ENCODE measurements around the gene REC8.

DNA sequence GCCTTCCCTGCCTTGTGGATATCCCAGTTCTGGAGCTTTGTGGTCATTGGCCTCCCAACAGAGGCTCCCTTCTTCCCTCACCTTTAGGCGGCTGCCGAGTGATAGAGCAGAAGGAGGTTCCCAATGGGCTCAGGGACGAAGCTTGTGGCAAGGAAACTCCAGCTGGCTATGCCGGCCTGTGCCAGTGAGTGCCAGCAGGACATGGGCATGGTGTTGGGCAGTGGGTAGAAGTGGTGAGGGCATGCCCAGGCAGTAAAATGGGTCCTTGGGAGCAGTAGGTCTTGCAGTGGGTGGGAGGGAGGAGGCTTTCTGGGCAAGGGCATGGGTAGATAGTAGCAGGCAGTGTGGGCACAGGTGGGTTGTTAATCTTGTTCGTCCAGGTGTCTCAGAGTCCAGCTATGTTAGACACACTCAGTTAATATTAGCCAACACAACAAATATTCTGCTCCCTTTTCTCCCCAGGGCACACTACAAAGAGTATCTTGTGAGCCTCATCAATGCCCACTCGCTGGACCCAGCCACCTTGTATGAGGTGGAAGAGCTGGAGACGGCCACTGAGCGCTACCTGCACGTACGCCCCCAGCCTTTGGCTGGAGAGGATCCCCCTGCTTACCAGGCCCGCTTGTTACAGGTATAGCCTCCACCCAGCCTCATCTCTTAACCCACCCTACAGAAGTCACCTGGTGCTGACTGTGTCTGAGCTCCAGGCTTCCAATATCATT, 11.9 kb upstream of the REC8 start:
- TF ChIP-seq POLR2A (IDR thresholded peaks at IDR 0.05; ENCODE audit: low read depth, low read length) (no peak), TAF1 (IDR thresholded peaks at IDR 0.05; ENCODE audit: borderline replicate concordance, low read depth, low read length) (no peak)

All from GM12892 (cell line).